HG03439 (cell line): ENCODE data around the gene FAM193A.

Experiments
- ATAC-seq: cut with Tn5 transposase; IDR thresholded peaks from one replicate; pipeline ENCODE4 v1.9.1; 2021; ENCODE audit warnings: mild to moderate bottlenecking, moderate library complexity; ENCODE audit not compliant: unreplicated experiment

The FAM193A gene

DNA sequence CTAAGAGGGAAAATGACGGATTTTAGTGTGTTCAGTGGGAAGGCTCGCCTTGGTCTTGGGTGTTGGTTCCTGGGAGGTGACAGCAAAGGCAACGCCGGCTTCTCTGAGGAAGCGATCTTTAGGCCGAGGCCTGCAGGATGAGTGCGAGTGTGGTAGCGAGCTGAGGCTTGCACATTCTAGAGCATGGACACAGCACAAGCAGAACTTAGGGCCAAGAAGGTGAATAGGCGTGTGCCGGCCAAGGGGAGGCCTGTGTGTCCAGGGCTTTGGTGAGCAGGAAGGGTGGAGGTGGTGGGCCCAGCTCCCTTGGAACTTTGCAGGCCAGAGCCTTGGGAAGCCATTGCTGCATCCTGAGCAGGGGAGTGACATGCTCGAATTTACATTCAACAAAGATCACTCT, 151.8 kb downstream of the FAM193A start:
- ATAC-seq, result no peak

DNA sequence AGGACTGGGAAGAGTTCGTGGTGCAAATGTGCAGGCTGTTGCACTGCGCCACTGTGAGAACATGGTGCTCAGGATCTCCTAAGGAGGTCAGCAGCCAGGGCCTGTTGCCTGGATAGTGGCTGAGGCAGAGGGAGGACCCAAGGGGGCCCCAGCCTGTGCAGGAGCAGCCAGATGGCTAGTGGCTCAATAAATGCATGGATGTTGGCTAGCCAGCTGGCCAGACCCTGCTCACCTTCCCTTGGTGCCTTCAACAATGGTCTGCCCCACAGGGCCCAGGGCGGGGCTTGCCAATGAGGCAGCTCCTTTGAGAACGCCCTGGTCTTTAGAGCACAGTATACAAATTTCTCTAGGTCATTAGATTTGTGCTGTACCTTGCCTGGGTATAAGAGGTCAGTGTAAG, 152.2 kb downstream of the FAM193A start:
- ATAC-seq, result no peak

DNA sequence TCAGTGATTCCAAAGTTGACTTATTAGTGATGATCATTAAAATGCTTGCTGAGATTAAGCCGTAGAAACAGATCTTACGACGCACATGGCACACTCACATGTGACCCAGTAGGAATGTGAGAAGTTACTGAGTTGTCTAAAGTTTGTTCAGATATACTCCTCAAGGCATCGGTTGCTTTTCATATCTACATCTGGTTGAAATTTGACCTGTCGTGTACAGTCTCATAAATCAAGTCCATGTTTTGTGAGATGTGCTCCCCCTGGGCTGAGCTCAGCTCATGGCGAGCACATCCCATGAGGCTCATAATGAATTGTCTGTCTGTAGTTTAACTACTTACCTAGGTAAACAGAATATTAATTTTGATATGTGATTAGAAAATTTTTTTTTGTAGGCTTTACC, 152.7 kb downstream of the FAM193A start:
- no peak for ATAC-seq

DNA sequence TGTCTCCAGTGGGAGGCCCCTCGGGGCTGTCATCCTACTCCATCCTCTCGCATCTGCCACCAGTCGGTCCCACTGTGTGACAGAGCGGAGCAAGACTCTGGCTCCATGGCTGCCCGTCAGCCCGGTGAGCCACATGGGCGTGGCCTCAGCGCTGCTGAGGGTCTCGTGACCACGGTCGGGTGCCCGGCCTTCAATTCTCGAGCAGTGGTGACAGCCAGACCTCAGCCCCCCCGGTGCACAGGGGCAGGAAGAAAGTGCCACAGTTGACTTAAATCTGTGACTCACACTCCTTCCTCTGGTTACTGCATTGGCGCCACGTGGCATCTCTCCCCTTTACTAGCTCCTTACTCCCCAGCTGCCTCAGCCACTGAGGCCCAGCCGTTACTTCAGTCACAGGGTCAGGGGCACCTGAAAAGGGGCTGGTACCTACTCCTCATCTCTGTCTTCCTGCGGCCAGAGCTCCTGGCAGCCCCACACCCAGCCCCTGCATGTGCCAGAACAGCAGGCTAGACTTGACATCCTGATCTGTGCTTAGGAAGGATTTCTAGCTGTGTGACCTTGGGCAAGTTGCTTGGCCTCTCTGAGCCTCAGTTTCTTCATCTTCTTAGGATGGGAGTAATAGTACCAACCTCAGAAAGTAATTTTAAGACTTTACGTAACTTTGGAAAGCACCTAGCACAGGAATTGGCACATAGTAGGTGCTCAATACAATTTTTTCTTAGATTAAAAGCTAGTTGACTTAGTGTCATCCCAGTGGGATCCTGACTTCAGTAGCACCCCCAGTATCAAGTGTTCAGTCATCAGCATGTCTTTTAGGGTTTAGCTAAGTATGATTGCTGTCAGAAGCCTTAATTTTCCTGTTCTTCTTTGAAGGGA, 153.6 kb downstream of the FAM193A start:
- ATAC-seq, result peak; percentile 50

DNA sequence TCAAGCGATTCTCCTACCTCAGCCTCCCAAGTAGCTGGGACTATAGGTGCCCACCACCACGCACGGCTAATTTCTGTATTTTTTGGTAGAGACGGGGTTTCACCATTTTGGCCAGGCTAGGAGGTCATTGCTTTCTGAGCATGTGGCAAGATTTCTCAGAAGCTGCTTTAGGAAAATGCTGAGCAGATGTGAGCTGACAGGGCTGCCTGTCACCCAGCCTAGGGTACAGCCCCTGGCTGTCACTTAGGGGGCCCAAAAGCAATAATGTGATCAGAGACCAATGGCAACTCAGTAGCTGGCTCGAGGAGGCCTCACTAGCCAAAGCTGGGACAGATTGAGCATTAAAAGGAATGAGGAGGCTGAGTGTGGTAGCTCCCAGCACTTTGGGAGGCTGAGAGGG, 154.9 kb downstream of the FAM193A start:
- no peak for ATAC-seq

DNA sequence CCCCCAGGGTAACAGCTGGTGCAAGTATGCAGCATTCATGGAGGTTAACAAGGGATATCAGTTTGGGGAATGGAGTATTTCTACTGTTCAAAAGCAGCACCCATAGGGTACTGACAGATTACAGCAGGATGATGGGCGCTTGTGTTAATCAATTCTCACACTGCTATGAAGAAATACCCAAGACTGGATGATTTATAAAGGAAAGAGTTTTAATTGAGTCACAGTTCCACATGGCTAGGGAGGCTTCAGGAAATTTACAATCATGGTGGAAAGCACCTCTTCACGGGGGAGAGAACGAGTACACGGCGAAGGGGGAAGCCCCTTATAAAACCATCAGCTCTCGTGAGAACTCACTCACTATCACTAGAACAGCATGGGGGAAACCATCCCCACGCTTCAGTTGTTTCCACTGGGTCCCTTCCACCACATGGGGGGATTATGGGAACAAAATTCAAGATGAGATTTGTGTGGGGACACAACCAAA, 155.5 kb downstream of the FAM193A start:
- ATAC-seq, result no peak

DNA sequence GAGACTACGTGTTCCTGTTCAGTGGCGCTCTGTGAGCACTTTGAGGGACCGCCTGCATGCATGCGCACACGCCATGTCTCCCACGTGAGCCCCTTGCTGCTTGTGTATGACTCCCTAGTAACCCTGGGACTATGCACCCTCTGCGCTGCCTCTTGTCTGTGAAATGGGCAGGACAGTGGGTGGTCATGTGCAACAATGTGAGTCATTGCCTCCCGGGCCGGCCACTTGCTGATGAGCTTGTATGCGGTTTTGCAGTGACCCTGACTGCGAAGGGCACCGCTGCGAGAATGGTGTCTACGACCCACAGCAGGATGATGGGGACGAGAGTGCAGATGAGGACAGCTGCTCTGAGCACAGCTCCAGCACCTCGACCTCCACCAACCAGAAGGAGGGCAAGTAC, 158.2 kb downstream of the FAM193A start:
- ATAC-seq, result no peak

DNA sequence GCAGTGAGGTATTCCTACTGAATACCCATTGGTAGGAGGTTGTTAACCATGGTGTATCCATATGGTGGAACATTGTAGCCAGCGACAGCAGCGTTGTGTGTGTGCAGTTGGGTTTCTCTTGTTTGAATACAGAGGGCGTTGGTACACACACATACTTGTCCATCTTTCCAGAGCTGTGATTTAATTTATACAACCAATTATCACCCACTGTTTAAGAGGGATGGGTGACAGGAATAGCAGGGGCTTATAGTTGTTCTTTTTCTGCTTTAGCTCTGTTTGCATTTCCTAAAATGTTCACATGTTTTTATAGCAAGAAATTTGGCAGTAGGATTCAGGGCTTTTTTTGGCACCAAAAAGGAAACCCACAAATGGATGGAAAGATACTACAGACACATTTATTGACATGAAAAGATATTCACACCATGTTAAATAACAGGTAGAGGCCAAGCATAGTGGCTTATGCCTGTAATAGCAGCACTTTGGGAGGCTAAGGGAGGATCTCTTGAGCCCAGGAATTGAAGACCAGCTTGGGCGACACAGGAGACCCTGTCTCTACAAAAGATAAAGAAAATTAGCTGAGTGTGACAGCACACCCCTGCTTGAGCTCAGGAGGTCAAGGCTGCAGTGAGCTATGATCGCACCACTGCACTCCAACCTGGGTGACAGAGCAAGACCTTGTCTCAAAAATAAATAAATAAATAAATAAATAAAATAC, 159.1 kb downstream of the FAM193A start:
- ATAC-seq, result no peak

DNA sequence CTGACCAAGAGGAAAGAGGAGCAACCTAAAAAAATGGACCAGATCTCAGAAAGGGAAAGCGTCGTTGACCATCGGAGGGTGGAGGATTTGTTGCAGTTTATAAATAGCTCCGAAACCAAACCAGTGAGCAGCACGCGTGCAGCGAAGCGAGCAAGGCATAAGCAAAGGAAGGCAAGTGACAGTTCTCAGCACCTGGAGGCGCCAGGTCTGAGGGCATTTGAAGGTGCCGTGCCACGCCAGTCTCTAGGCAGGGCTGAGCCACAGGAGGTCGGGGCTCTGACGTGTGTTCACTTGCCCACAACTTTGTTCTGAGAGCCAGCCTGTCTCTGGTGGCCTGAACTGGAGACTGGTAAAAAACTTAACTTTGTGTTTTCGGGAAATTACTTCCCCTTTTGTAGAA, 160.0 kb downstream of the FAM193A start:
- ATAC-seq, result peak; percentile 85

DNA sequence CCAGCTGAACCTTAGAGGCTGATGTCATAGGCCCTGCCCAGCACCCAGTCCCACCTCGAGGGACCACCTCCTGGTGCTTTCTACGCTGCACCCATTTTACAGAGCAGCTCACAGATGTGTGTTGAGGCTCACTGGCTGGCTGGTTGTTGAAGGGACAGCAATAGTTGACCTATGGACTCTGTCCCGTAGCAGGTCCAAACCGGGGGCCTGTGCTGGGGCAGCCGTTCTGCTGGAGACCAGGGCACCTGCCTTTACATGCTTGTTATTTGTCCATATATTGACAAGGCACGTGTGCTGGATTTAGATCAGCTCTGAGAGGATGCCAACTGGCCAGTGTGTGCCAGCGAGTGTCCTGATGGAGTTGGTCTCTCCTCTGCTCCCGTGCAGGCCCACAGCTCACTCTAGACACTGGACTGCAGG, 161.6 kb downstream of the FAM193A start:
- ATAC-seq, result no peak

DNA sequence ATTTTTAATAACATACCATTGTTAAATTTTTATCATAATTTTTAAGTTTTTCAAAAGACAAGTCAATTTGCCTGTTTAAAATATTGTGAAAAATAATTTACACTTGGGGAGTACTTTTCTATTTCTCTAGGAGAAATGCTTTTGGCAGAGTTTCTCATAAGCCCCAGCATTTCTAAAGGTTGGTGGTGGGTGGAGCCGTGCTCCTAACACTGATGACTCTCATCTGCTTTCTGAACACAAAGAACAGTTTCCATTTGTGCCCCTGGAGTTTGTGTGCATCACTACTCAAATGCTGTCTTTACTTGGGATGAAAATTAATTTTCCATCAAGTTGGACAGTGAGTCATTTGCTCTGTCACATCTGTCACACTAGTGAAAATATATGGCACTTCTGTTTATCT, 162.1 kb downstream of the FAM193A start:
- ATAC-seq, result no peak

DNA sequence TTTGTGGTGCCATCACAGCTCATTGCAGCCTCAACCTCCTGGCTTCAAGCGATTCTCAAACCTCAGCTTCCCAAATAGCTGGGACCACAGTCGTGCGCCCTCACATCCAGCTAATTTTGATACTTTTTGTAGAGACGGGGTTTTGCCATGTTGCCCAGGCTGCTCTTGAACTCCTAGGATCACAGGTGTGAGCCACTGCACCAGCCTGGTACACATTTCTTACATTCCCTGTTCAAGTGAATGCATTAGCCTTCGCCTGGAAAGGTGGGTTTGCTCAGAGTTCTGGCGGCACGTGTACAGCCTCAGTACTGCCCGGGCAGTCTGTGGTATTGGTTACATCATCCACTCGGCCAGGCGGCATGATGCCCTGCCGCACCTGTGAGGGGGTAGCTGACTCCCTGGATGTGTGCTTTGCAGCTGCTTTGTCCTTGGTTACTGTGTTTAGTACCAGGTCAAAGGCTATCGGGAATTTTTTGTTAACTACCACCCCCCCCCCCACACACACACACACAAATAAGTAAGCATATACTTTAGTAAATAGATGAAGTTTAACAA, 162.6 kb downstream of the FAM193A start:
- no peak for ATAC-seq

DNA sequence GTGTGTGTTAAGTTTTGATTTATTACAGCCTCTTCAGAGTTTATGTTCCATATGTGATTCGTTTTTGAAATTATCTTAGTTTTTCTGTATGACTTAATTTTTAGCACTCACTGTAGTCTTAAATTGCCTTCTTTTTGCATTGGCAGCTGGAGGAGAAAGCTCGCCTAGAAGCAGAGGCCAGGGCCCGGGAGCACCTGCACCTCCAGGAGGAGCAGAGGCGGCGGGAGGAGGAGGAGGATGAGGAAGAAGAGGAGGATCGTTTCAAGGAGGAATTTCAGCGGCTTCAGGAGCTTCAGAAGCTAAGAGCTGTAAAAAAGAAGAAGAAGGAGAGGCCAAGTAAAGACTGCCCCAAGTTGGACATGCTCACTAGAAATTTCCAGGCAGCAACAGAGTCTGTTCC, 163.1 kb downstream of the FAM193A start:
- ATAC-seq, result no peak

DNA sequence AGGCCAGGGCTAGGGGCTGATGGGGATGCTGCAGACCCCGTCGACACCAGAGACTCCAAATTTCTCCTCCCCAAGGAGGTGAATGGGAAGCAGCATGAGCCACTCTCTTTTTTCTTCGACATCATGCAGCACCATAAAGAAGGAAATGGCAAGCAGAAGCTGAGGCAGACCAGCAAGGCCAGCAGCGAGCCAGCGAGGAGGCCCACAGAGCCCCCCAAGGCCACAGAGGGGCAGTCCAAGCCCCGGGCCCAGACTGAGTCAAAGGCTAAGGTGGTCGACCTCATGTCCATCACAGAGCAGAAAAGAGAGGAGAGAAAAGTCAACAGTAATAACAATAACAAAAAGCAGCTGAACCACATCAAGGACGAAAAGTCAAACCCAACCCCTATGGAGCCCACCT, 163.6 kb downstream of the FAM193A start:
- ATAC-seq, result no peak

DNA sequence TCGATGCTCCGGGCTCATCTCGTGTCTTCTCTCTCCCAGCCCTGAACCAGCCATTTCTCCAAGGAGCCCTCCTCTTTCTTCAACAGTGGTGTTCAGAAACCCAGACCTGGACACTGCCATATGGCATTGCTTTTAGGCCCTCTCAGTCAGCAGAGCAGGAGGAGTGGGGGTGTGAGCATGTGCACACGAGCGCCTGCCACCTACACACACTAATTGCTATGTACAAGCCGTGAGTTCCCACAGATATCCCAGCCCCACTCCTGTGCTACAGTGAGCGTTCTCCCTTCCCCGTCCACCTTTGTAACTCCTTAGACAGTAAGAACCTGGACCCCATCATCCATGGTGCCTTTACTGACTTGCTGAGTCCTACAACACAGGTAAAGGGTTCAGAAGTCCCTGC, 165.9 kb downstream of the FAM193A start:
- ATAC-seq, result no peak

DNA sequence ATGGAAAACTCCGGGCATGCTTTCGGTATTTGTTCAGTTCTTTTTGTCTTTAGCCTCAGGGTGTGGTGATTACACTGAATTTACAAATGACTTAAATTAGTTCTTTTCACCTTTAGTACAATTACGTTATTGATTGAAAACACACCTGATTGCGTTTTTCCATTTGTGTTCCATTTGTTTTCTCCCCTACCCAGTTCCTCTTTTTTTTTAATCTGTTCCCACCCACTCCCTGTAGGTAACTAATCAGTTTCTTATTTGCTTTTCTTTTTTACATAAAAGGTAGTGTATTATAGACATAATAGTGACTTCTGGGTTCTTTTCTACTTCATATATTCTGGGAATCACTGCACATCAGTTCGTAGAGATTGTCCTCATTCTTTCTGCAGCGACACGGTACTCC, 166.3 kb downstream of the FAM193A start:
- no peak for ATAC-seq

DNA sequence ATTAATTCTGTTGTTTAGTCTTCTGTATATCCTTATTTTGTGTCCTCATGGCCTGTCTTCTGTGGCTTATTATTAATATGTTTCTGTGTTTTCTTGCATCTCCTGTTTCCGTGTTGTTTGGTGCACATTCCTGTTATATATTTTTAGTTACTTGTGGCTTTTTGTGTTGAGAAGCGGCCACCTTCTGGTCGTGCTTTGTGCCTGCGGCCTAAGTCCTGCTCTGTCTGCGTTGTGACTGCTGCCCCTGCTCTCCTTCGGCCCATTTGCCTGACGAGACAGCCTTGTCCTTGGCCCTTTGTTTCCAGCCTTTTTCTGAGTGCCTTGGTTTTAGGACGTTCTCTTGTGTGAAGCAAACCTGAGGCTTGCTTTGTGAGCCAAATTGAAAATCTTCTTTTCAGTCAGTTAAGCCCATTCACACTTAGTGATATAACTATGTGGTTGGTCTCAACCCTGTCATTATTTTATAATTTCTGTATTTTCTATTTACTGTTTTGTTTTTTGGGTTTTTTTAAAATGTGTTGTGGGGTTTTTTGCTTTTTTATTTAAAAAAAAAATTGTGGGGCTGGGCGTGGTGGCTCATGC, 175.9 kb downstream of the FAM193A start:
- no peak for ATAC-seq

DNA sequence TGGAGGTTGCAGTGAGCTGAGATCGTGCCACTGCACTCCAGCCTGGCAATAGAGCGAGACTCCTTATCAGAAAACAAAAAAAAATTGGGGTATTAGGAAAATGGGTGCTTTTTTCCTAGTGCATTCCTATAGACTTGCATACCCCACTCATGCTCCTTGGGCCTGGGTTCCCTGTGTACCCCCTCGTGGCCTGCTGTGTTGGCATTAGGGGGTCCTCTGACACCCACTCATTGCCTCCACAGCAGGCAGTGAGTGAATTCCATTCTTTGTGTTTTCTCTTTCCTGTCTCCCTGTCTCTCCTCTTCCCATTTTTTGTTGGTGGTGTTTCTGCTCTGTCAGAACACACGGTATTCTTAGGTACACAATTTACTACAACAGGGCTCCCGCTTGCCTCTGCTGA, 176.9 kb downstream of the FAM193A start:
- ATAC-seq, result no peak

DNA sequence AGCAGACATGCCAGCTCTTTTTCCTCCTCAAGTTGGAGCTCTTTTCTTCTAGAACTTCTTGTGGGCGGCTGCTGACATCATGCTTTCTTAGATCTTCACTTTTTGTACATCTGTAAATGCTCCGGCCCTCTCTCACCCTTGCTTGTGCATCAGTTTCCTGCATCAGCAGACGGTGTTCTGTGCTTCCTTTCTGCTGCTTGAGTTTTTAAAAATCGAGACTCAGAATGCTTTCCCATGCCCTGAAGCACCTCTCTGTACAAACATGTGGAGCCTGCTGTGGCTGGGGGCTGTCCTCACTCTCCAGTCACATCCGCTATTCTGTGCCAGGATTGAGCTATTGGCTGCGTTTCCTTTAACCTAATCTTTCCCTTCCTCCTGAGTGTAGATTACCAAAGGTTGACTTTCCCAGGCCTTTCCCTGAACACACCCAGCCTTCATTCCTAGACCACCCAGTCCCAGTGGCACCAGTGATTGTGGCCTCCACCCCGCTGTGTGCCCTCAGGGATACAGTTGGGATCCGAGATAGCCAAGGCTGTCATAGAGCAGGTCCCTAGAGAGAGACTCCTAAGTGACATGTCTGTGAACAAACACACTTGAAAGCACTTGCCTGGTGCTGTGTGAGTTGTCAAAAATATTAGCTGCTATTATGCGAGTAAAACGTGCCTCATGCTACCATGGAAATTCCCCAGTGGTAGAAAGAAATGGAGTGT, 177.8 kb downstream of the FAM193A start:
- ATAC-seq, result no peak

DNA sequence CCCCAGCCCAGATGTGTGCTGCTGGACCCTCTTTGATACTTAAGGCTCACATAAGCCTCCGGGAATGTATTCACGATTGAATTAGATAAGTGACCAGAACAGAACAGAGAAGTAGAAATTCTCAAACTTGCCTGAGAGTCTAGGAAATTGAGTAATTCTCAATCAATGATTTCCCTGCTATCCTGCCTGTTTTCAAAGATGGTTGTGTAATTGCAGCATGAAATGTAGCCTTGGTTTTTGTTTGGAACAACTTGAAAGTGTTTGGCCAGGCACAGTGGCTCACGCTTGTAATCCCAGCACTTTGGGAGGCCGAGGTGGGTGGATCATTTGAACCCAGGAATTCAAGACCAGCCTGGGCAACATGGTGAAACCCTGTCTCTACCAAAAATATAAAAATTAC, 178.5 kb downstream of the FAM193A start:
- ATAC-seq, result no peak

DNA sequence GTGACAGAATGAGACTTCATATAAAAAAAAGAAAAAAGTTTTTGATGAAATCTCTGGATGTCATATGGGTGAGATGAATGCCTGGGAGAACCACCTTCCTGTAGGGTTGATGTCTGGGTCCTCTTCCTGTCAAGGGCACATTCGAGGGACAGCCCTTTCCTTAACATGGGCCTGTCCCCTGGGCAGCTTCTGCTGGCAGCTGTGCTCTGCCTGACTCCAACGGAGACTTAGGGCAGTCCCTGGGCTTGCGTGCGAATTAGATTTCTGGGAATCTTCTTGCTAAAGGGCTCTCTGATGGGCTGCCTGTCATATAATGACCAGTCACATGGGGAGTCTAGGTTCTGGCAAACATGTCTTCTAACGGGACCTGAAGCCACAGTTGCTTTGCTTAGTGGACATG, 179.0 kb downstream of the FAM193A start:
- no peak for ATAC-seq
